Measurements from ENCODE around the gene NAA40. TPM values are rescaled to one million over a fixed set of nuclear protein-coding genes. Genes with fewer than 3 reads are reported as not detected.

Gene NAA40
- 10 to 100 TPM; 16.6 to 19.3 TPM for total RNA-seq
- total RNA-seq: 31.0 to 38.6 reads per million in 2 donors

GRCh38 chr11:63938479-63939396, at the start of gene NAA40:
TSS of gene NAA40 (plus strand) at chr11:63939002. CDS start at chr11:63939097, 95 bp downstream.
- Mint-ChIP-seq H3K36me3 (ENCODE audit: low read depth) (no peaks in the 10 kb centered on the region), H3K27me3 (no peaks in the 10 kb centered on the region), H3K27ac (peak within 1 kb of the TSS; percentile 91), H3K4me1 (peaks cover 22% of the 10 kb centered on the region), H3K4me3 (peak within 1 kb of the TSS; percentile 96)
- H3K9me3 ChIP-seq (ENCODE audit: control insufficient read depth, low read length, poor library complexity, severe bottlenecking): no peaks in the 10 kb centered on the region
- DNase-seq (peak; percentile 79 to 93 (median 92)), ATAC-seq (peak; percentile 91)

- peak overlapping the region; percentile 94 for H3K4me3 Mint-ChIP-seq
- ATAC-seq (no peak), DNase-seq (no peak)
- H3K27me3 Mint-ChIP-seq: no peaks in the 10 kb centered on the region
- H3K27ac Mint-ChIP-seq: peak overlapping the region; percentile 91
- H3K9me3 ChIP-seq (ENCODE audit: control insufficient read depth, low read length, poor library complexity, severe bottlenecking): no peaks in the 10 kb centered on the region
- H3K36me3 Mint-ChIP-seq (ENCODE audit: low read depth): peaks cover 2% of the 10 kb centered on the region
- H3K4me1 Mint-ChIP-seq: peaks cover 66% of the 10 kb centered on the region
Measured at GRCh38 chr11:63889344-63889743, 49.5 kb upstream of the NAA40 start.

GRCh38 chr11:63890368-63890767, 48.4 kb upstream of the NAA40 start:
- no peak for DNase-seq
- ATAC-seq: no peak
- peaks cover 2% of the 10 kb centered on the region for H3K36me3 Mint-ChIP-seq (ENCODE audit: low read depth)
- H3K4me3 Mint-ChIP-seq: peak overlapping the region; percentile 94
- peaks cover 61% of the 10 kb centered on the region for H3K4me1 Mint-ChIP-seq
- H3K9me3 ChIP-seq (ENCODE audit: control insufficient read depth, low read length, poor library complexity, severe bottlenecking): no peaks in the 10 kb centered on the region
- H3K27me3 Mint-ChIP-seq: no peaks in the 10 kb centered on the region
- peak overlapping the region; percentile 91 for H3K27ac Mint-ChIP-seq

GRCh38 chr11:63892228-63892627, 46.6 kb upstream of the NAA40 start:
- H3K27ac Mint-ChIP-seq: peak overlapping the region; percentile 91

GRCh38 chr11:63893355-63893754, 45.4 kb upstream of the NAA40 start:
- no peaks in the 10 kb centered on the region for H3K9me3 ChIP-seq (ENCODE audit: control insufficient read depth, low read length, poor library complexity, severe bottlenecking)
- H3K36me3 Mint-ChIP-seq (ENCODE audit: low read depth): peaks cover 4% of the 10 kb centered on the region
- H3K4me3 Mint-ChIP-seq: no peak overlapping the region
- H3K27me3 Mint-ChIP-seq: no peaks in the 10 kb centered on the region
- no peak for DNase-seq
- H3K4me1 Mint-ChIP-seq: peaks cover 58% of the 10 kb centered on the region
- ATAC-seq: no peak
- no peak overlapping the region for H3K27ac Mint-ChIP-seq

More at GRCh38 chr11:63892228-63892627, 46.6 kb upstream of the NAA40 start:
- peaks cover 4% of the 10 kb centered on the region for H3K36me3 Mint-ChIP-seq (ENCODE audit: low read depth)
- H3K4me3 Mint-ChIP-seq: no peak overlapping the region
- no peak for ATAC-seq
- no peak for DNase-seq
- H3K4me1 Mint-ChIP-seq: peaks cover 65% of the 10 kb centered on the region
- H3K27me3 Mint-ChIP-seq: no peaks in the 10 kb centered on the region
- H3K9me3 ChIP-seq (ENCODE audit: control insufficient read depth, low read length, poor library complexity, severe bottlenecking): no peaks in the 10 kb centered on the region

- peak overlapping the region; percentile 74 for H3K27ac Mint-ChIP-seq
Measured at GRCh38 chr11:63896071-63896470, 42.7 kb upstream of the NAA40 start.

GRCh38 chr11:63897459-63898146, 41.2 kb upstream of the NAA40 start:
- ATAC-seq: no peak
- no peaks in the 10 kb centered on the region for H3K9me3 ChIP-seq (ENCODE audit: control insufficient read depth, low read length, poor library complexity, severe bottlenecking)
- H3K27ac Mint-ChIP-seq: peak overlapping the region; percentile 27
- DNase-seq: no peak
- H3K27me3 Mint-ChIP-seq: no peaks in the 10 kb centered on the region
- no peak overlapping the region for H3K4me3 Mint-ChIP-seq
- peaks cover 17% of the 10 kb centered on the region for H3K36me3 Mint-ChIP-seq (ENCODE audit: low read depth)
- H3K4me1 Mint-ChIP-seq: peaks cover 25% of the 10 kb centered on the region

More at GRCh38 chr11:63896071-63896470, 42.7 kb upstream of the NAA40 start:
- Mint-ChIP-seq H3K4me1 (peaks cover 37% of the 10 kb centered on the region), H3K27me3 (no peaks in the 10 kb centered on the region), H3K36me3 (ENCODE audit: low read depth) (peaks cover 10% of the 10 kb centered on the region), H3K4me3 (no peak overlapping the region)
- ATAC-seq: no peak
- H3K9me3 ChIP-seq (ENCODE audit: control insufficient read depth, low read length, poor library complexity, severe bottlenecking): no peaks in the 10 kb centered on the region
- DNase-seq: no peak

GRCh38 chr11:63901660-63902059, 37.1 kb upstream of the NAA40 start:
- Mint-ChIP-seq H3K27me3 (no peaks in the 10 kb centered on the region), H3K4me3 (no peak overlapping the region), H3K4me1 (peaks cover 12% of the 10 kb centered on the region), H3K27ac (no peak overlapping the region), H3K36me3 (ENCODE audit: low read depth) (peaks cover 14% of the 10 kb centered on the region)
- ATAC-seq (peak; percentile 40), DNase-seq (no peak)
- H3K9me3 ChIP-seq (ENCODE audit: control insufficient read depth, low read length, poor library complexity, severe bottlenecking): no peaks in the 10 kb centered on the region

GRCh38 chr11:63903884-63904283, 34.9 kb upstream of the NAA40 start:
- no peak for DNase-seq
- H3K9me3 ChIP-seq (ENCODE audit: control insufficient read depth, low read length, poor library complexity, severe bottlenecking): no peaks in the 10 kb centered on the region
- Mint-ChIP-seq H3K4me3 (no peak overlapping the region), H3K36me3 (ENCODE audit: low read depth) (peaks cover 14% of the 10 kb centered on the region), H3K4me1 (peaks cover 12% of the 10 kb centered on the region), H3K27ac (no peak overlapping the region), H3K27me3 (no peaks in the 10 kb centered on the region)
- ATAC-seq: no peak

GRCh38 chr11:63904743-63905142, 34.1 kb upstream of the NAA40 start:
- no peak for ATAC-seq
- Mint-ChIP-seq H3K4me3 (no peak overlapping the region), H3K4me1 (peaks cover 12% of the 10 kb centered on the region), H3K27me3 (no peaks in the 10 kb centered on the region), H3K36me3 (ENCODE audit: low read depth) (peaks cover 12% of the 10 kb centered on the region), H3K27ac (no peak overlapping the region)
- DNase-seq: no peak
- no peaks in the 10 kb centered on the region for H3K9me3 ChIP-seq (ENCODE audit: control insufficient read depth, low read length, poor library complexity, severe bottlenecking)

- no peaks in the 10 kb centered on the region for H3K27me3 Mint-ChIP-seq
- no peak overlapping the region for H3K4me3 Mint-ChIP-seq
- peak overlapping the region; percentile 49 for H3K27ac Mint-ChIP-seq
- peaks cover 12% of the 10 kb centered on the region for H3K36me3 Mint-ChIP-seq (ENCODE audit: low read depth)
- peaks cover 12% of the 10 kb centered on the region for H3K4me1 Mint-ChIP-seq
- no peak for DNase-seq
- no peak for ATAC-seq
- no peaks in the 10 kb centered on the region for H3K9me3 ChIP-seq (ENCODE audit: control insufficient read depth, low read length, poor library complexity, severe bottlenecking)
Measured at GRCh38 chr11:63905179-63905578, 33.6 kb upstream of the NAA40 start.

- H3K27me3 Mint-ChIP-seq: no peaks in the 10 kb centered on the region
- H3K4me1 Mint-ChIP-seq: peaks cover 7% of the 10 kb centered on the region
- no peak for DNase-seq
- H3K27ac Mint-ChIP-seq: peak overlapping the region; percentile 49
- ATAC-seq: no peak
- peaks cover 8% of the 10 kb centered on the region for H3K36me3 Mint-ChIP-seq (ENCODE audit: low read depth)
- no peak overlapping the region for H3K4me3 Mint-ChIP-seq
- no peaks in the 10 kb centered on the region for H3K9me3 ChIP-seq (ENCODE audit: control insufficient read depth, low read length, poor library complexity, severe bottlenecking)
Measured at GRCh38 chr11:63906087-63906486, 32.7 kb upstream of the NAA40 start.

GRCh38 chr11:63906585-63906984, 32.2 kb upstream of the NAA40 start:
- no peaks in the 10 kb centered on the region for H3K9me3 ChIP-seq (ENCODE audit: control insufficient read depth, low read length, poor library complexity, severe bottlenecking)
- Mint-ChIP-seq H3K4me3 (no peak overlapping the region), H3K4me1 (peaks cover 5% of the 10 kb centered on the region), H3K27me3 (no peaks in the 10 kb centered on the region), H3K36me3 (ENCODE audit: low read depth) (peaks cover 4% of the 10 kb centered on the region), H3K27ac (peak overlapping the region; percentile 49)
- DNase-seq: peak; percentile 39 to 50 (median 42)
- peak; percentile 70 for ATAC-seq
